HG03280 (cell line): ENCODE results near the gene CFHR1.
"Not testable (repeated sequence)": the region's sequence is repeated elsewhere in the genome, so short reads cannot be mapped to it uniquely, and the experiment has no call there.

Source experiments
- ATAC-seq: cut with Tn5 transposase; IDR thresholded peaks from one replicate; pipeline ENCODE4 v1.9.1; 2021; ENCODE audit warnings: mild to moderate bottlenecking, moderate library complexity; ENCODE audit not compliant: unreplicated experiment

Gene CFHR1

DNA sequence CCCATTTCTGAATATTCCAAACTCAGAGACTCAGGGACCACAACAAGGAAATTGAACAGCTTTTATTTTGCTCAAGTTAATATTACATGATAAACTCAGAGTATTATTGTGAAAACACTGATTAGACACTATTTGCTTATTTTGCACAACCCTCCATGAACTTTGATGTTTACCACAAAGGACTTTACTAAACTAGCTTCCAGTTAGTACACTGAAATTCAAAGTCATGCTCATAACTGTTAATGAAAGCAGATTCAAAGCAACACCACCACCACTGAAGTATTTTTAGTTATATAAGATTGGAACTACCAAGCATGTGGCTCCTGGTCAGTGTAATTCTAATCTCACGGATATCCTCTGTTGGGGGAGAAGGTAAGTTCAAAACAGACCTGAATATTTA, at the start of gene CFHR1:
Gene CFHR1 (plus strand): TSS at position 201 of the 400 bp plus-strand sequence. CDS start 114 bp downstream, at position 315.
- ATAC-seq, result not testable (repeated sequence)

DNA sequence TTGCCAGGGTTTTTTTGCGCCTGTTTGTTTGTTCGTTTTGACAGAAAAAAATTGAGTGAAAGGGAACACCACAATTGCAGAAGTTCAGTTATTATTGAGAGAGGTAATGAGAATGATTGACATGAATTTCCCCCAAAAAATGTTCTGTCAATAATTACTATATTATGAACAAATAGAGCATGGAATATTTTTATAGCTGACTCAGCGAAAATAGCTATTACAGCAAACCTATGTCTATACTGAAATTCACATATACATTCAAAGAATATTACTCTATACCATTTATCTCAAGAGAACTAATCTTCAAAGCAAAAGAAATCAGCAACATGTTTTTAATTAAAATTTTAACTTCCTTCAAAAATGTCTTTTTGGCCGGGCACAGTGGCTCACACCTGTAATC, 49.7 kb upstream of the CFHR1 start:
- ATAC-seq, result not testable (repeated sequence)

DNA sequence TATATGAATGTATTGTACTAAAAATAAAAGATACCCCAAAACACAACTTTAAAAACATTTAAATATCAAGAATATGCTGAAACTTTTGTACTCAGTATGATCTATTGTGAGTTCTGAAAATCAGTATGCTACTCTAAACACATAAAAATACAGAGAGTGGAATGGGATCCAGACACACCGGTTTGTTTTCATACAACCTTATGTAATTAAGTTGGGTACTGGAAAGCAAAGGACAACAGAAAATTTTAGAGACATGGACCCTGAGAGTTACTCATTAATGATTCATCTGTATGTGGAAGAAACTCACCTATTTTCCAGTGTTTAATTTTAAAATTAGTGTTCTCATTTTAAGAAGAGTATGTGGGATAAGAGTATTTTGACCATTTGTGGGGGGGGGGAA, 45.8 kb upstream of the CFHR1 start:
- no peak for ATAC-seq

DNA sequence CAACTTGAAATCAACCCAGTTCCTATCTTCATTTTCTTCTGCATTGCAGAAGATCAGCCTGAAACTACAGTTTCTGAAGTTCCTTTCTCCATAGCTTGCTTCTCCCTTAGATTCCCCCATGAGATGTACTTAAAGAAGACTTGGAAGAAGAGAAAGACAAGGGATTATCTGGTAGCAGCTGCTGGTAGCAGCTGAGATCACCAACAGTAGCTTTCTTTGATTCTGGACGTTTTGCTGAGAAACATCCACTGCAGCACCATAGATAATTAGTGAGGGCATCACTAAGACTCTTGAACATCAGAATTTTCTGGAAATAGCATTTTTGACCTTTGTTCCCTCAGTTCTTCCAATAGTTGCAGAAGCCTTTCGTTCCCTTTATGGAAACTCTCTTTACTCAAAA, 45.4 kb upstream of the CFHR1 start:
- peak; percentile 15 for ATAC-seq

DNA sequence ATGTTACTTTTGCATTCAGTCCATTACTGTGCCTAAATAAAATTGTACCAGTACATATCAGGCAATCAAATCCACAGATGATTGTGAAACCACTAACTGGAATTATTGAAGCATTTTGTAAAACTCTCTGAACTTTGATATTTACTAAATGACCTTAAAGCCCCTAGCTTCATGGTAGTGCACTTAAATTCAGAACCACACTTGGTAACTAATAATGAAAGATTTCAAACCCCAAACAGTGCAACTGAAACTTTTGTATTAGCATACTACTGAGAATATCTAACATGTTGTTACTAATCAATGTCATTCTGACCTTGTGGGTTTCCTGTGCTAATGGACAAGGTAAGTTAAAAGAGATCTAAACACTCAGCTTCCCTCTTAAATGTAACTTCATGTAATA, 44.9 kb upstream of the CFHR1 start, which contains the start of gene CFHR3:
Gene CFHR3 (plus strand): TSS at position 238 of the 400 bp plus-strand sequence. CDS start 47 bp downstream, at position 285.
- ATAC-seq, result peak; percentile 93

DNA sequence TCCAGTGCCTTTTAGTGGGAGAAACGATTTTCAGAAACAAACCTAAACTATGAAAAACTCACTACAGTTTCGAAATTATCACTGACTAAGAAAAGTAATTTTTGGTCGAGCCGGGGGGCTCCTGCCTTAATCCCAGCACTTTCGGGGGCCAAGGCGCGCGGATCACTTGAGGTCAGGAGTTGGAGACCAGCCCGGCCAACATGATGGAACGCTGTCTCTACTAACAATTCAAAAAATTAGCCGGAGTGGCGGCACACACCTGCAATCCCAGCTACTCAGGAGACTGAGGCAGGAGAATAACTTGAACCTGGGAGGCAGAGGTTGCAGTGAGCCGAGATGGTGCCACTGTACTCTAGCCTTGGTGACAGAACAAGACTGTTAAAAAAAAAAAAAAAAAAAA, 41.9 kb upstream of the CFHR1 start:
- no peak for ATAC-seq

DNA sequence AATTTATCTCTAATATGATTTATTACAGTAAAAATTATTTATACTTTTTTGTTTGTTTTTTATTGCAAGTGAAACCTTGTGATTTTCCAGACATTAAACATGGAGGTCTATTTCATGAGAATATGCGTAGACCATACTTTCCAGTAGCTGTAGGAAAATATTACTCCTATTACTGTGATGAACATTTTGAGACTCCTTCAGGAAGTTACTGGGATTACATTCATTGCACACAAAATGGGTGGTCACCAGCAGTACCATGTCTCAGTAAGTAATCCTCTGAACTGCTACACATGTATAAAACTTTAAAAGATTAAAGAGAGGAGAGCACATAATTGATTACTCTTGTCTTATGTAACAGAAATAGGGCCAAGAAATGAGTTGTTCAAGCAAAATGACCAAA, 40.4 kb upstream of the CFHR1 start:
- no peak for ATAC-seq

DNA sequence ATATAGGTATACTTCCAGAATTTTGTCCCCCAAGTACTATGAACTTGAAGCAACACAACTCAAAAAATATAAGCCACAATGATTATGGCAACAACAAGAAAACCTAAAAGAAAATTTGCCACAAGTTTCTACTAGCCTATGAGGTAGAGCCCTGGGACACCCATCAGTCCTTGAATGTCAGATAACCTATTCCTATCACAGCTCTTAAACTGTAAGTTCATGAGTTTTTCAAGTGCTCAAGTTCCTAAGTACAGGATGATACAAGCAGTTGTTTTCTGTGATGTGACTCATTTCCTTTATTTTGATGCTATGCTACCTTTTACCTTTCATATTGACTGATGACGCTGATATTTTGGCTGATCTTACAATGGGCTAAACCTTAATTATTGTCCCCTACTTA, 28.3 kb upstream of the CFHR1 start:
- ATAC-seq, result not testable (repeated sequence)

DNA sequence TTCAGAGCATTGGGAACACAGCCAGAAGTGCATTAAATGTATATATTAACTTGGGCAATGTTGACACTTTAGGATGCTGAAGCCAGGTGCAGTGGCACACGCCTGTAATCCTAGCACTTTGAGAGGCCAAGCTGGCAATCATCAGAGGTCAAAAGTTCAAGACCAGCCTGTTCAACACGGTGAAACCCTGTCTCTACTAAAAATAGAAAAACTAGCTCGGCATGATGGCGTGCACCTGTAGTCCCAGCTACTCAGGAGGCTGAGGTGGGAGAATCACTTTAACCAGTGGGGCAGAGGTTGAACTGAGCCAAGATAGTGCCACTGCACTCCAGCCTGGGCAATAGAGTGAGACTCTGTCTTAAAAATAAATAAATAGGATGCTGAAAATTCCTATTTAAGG, 25.4 kb upstream of the CFHR1 start:
- not testable (repeated sequence) for ATAC-seq

DNA sequence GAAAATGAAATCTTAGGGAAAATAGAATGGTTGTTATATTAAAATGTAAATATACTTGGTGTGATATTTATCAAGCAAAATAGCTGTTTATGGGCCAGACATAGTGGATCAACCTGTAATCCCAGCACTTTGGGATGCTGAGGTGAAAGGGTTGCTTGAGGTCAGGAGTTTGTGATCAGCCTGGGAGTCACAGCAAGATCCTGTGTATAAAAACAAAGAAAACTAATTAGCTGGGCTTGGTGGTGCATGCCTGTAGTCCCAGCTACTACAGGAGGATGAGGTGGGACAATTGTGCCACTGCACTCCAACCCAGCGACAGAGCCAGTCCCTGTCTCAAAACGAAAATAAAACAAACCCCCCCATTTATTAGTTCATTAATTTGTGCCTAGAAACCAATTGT, 21.6 kb upstream of the CFHR1 start:
- no peak for ATAC-seq

DNA sequence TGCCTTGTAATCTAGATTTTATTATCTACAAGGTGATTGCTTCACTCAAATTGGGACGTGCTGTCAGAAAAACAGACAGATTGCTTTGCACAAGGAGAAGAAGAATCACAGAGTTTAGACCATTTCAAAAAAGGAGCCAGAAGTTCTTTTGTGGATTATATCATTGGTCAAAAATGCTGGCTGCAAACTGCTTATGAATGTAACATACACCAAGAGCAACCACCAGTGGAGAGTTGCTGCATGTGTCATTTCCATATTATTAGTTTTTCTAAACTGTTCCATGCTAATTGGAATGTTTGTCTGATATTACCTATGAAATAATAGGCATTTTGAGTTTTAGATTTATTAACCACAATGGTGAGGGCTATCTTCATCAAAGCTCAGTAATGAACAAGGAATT, 17.6 kb upstream of the CFHR1 start:
- ATAC-seq, result not testable (repeated sequence)

DNA sequence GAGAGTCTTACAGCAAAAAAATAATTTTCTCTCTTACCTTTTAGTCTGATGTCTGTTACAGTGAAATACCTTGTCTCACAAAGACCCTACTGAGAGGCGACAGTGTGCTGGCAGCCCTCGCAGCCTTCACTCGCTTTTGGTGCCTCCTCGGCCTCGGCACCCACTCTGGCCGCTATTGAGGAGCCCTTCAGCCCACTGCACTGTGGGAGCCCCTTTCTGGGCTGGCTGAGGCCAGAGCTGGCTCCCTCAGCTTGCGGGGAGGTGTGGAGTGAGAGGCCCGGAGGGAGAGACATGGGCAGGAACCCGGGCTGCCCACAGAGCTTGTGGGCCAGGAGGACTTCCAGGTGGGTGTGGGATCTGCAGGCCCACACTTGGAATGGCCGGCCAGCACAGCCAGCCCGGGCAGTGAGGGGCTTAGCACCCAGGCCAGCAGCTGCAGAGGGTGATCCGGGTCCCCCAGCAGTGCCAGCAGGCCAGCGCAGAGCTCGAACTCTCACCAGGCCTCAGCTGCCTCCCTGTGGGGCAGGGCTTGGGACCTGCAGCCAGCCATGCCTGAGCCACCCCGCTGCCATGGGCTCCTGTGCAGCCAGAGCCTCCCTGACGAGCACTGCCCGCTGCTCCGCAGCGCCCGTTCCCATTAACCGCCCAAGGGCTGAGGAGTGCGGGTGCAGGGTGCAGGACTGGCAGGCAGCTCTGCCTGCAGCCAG, 10.8 kb upstream of the CFHR1 start:
- no peak for ATAC-seq

DNA sequence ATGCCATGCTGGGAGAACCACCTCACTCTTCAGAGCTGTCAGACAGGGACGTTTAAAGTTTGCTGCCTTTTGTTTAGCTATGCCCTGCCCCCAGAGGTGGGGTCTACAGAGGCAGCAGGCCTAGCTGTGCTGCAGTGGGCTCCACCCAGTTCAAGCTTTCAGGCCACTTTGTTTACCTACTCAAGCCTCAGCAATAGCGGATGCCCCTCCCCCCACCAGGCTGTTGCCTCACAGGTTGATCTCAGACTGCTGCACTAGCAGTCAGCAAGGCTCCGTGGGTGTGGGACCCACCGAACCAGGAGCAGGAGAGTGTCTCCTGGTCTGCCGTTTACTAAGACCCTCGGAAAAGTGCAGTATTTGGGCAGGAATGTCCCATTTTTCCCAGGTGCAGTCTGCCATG, 2.1 kb upstream of the CFHR1 start:
- ATAC-seq, result not testable (repeated sequence)

DNA sequence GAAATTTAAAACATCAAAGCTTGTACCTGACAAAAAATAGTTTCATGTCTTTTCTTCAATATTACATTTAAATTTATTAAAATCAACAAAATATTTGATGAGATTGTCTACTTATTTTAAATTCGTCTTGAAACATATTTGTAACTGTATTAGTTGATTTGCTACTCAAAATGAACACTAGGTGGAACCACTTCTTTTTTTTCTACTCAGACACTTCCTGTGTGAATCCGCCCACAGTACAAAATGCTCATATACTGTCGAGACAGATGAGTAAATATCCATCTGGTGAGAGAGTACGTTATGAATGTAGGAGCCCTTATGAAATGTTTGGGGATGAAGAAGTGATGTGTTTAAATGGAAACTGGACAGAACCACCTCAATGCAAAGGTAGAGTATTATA, 8.3 kb downstream of the CFHR1 start:
- ATAC-seq, result peak; percentile 74

DNA sequence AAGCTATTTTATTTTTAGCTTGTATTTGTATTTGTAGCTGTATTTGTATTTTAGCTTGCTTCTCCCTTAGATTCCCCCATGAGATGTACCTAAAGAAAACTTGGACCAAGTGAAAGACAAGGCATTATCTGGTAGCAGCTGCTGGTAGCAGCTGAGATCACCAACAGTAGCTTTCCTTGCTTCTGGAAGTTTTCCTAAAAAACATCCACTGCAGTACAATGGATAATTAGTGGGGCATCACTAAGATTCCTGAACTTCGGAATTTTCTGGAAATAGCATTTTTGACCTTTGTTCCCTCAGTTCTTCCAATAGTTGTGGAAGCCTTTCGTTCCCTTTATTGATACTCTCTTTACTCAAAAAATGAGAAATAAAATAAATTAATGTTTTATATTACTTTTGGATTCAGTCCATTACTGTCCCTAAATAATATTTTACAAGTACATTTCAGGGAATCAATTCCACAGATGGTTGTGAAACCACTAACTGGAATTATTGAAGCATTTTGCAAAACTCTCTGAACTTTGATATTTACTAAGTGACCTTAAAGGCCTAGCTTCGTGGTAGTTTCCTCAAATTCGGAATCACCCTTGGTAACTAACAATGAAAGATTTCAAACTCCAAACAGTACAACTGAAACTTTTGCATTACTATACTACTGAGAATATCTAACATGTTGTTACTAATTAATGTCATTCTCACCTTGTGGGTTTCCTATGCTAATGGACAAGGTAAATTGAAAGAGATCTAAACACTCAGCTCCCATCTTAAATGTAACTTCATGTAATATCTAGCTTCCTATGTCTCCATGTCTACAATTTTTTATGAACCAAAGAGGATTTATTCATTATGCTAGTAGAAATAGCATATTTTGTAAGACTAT, 30.3 kb downstream of the CFHR1 start:
- ATAC-seq, result not testable (repeated sequence)

DNA sequence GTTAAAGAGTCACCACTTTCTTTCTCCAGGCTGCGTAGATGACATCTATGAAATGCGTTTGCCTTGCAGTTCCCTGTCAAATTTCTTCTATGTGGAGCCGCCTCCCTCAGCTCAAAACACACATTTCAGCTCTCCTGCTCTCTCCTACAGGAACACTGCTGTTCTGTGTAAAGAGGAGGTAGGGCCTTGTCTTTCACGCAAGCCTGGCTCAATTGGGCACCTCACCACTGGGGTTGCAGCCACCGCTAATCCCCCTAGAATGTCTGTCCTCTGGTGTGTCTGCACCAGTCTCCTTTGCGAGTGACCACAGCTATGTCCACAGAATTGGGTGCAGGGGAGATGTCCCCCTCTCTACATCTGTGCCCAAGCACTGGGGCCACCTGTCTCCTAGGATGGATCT, 36.5 kb downstream of the CFHR1 start:
- ATAC-seq, result no peak

DNA sequence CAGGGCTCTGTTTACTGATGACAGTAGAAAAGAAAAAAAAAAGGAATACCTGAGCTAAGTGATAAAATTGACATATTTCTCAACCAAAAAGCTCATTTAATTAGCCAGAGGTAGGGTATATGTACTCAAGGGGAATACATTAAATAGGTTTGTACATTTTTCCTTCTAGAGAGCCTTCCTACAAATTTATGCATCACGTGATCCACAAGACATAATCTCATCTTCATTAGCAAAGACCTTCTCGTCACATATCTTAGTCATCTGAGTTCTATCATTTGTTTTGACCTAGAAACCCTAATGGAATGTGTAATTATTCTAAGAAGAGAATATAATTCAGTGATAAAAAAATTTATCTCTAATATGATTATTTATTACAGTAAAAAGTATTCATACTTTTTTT, 37.7 kb downstream of the CFHR1 start:
- no peak for ATAC-seq

DNA sequence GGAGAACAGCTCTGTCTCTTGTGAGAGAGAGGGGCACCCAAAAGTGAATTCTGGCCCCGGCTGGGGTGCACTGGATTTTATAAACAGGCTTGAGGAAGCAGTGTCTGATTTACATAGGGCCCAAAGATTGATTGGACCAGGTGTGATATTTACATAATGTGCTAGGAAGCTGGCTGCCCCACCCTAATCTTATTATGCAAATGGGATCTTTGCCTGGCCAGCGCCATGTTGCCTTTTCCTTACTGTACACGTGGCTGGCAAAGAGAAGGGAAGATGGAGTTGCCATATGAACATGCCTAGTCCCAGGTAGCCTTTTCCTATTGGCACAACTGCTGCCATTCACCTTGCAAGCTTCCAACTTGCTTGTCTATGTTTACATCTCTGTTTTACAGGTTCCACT, 39.3 kb downstream of the CFHR1 start:
- ATAC-seq, result no peak

DNA sequence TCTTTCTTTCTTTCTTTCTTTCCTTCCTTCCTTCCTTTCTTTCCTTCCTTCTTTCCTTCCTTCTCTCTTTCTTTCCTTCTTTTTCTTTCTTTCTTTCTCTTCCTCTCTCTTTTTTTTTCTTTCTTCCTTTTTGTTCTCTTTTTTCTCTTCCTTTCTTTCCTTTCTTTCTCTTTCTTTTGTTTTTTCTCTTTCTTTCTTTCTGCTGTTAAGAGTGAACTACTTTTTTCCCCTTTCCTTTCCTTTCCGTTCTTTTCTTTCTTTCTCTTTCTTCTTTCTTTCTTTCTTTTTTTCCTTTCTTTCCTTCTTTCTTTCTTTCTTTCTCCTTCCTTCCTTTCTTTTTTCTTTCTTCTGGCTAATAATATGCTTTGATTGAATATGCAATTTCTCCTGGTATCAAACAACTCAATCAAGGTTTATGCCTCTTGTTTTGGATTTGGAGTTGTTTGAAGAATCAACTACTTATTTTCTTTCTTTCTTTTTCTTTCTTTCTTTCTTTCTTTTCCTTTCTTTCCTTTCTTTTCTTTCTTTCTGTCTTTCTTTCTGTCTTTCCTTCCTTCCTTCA, 40.9 kb downstream of the CFHR1 start:
- ATAC-seq, result no peak

DNA sequence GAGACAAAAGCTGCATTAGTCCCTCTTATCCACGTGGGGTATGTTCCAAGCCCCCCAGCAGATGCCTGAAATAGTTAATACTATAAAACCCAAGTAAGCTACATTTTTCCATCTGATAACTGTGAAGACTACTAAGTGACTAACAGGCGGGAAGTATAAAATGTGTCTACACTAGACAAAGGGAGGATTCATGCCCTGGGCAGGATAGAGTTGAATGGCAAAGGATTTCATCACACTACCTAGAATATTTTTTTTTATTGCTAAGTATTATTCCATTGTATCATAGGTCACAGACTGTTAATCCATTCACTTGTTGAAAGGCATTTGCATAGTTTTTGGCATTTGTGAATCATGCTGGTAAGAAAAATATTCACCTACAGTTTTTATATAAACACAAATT, 41.9 kb downstream of the CFHR1 start:
- no peak for ATAC-seq

DNA sequence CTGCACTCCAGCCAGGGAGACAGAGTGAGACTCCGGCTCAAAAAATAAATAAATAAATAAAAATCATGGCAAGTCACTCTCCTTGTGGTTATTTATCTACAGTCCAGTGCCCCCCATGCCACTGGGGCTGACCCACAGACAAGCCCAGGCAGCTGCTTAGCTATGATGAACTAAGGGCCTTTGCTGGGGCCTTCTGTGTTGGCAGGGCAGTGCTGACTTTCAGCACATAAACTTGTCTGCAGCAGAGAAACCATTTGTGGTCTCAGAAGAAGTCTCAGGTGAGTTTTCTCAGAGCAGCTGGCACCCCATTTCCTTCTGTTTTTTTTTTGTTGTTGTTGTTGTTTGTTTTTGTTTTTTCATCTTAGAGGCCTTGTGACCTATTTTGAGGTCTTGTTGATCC, 47.4 kb downstream of the CFHR1 start:
- no peak for ATAC-seq

DNA sequence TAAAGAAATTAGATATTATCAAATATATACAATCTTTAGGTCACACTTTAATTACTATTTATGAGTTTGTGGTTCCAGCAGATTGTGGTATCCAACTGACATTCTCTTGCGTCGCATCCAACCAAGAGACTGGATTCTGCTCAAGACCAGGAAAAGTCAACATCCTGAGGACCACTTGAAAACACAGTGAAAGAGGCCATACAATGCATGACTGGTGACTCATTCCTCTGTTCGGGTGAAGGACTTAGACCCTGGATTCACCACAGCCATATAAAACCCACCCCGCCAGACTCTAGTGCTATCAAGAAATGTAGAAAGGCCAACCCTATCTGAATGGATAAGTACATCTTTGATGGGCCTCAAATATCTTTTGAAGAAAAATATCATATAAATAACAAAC, 53.9 kb downstream of the CFHR1 start:
- no peak for ATAC-seq
